Small intestine (tissue), 7 donors: ENCODE results near the gene IQGAP2. TPM values are rescaled to one million over a fixed set of nuclear protein-coding genes. Genes with fewer than 3 reads are reported as not detected.

Source experiments
- DNase-seq, 2 donors: peaks; one replicate each; pipeline versions ENCODE4 v3.0.0 to v3.0.0-alpha.2; 2013
- FAIRE-seq: peaks from 2 replicates; lab custom pipeline; 2012; peaks lifted over from hg19 to GRCh38; lab: Jason Lieb, UNC
- H3K27ac ChIP-seq, 3 donors: one replicate each; pipeline ENCODE4 v1.5.1; 2013; ENCODE audit warnings: low read length in 2 of 3, mild to moderate bottlenecking in 2 of 3, control low read depth in 1 of 3, inconsistent platforms in 1 of 3, low read depth in 1 of 3, moderate library complexity in 1 of 3
- H3K27me3 ChIP-seq, 3 donors: one replicate each; pipeline ENCODE4 v1.6.1; 2013; ENCODE audit warnings: low read length in 3 of 3, inconsistent platforms in 1 of 3; ENCODE audit not compliant: control insufficient read depth in 3 of 3, insufficient read depth in 3 of 3
- H3K36me3 ChIP-seq, 3 donors: one replicate each; pipeline ENCODE4 v1.6.1; 2013; ENCODE audit warnings: low read length in 3 of 3, inconsistent platforms in 1 of 3, low read depth in 1 of 3, mild to moderate bottlenecking in 1 of 3, moderate library complexity in 1 of 3; ENCODE audit not compliant: control insufficient read depth in 3 of 3, insufficient read depth in 2 of 3
- H3K4me1 ChIP-seq, 3 donors: one replicate each; pipeline ENCODE4 v1.6.1; 2013; ENCODE audit warnings: low read length in 2 of 3, inconsistent platforms in 1 of 3, low read depth in 1 of 3, mild to moderate bottlenecking in 1 of 3, moderate library complexity in 1 of 3; ENCODE audit not compliant: control insufficient read depth in 3 of 3, insufficient read depth in 2 of 3
- H3K4me3 ChIP-seq, 3 donors: one replicate each; pipeline ENCODE4 v1.5.1; 2013; ENCODE audit warnings: low read length in 3 of 3, control low read depth in 1 of 3, inconsistent platforms in 1 of 3, low read depth in 1 of 3, mild to moderate bottlenecking in 1 of 3, moderate library complexity in 1 of 3
- H3K9me3 ChIP-seq, 2 donors: one replicate each; pipeline ENCODE4 v1.6.1; 2013; ENCODE audit warnings: low read depth in 1 of 2, low read length in 1 of 2; ENCODE audit not compliant: control insufficient read depth in 2 of 2, insufficient read depth in 1 of 2
- WGBS, 3 donors: extraction: QIAGEN DNeasy Blood & Tissue Kit; methylation state at CpG; one replicate each; pipeline ENCODE4 v1.1.7; 2013; 5-methylcytosine and 5-hydroxymethylcytosine counted together
- polyA plus RNA-seq, 4 donors: library from polyadenylated mRNA; stranded (reverse) in 3 of 4; unstranded in 1 of 4; fragments of 200-250 nt in 3 of 4; fragments of 120-200 nt in 1 of 4; gene quantifications; one replicate each; pipeline versions ENCODE4 v1.2.1 to v1.2.3, GENCODE V29; 2013
- donor health status: healthy with polysubstance abuse.
- donor health status: control.
- donor health status: control.
- donor health status: Bipolar disorder and iron deficiency.
- donor health status: healthy.

IQGAP2 gene
- polyA plus RNA-seq, 4 donors = 13.6 to 138 (median 85.6) TPM

DNA sequence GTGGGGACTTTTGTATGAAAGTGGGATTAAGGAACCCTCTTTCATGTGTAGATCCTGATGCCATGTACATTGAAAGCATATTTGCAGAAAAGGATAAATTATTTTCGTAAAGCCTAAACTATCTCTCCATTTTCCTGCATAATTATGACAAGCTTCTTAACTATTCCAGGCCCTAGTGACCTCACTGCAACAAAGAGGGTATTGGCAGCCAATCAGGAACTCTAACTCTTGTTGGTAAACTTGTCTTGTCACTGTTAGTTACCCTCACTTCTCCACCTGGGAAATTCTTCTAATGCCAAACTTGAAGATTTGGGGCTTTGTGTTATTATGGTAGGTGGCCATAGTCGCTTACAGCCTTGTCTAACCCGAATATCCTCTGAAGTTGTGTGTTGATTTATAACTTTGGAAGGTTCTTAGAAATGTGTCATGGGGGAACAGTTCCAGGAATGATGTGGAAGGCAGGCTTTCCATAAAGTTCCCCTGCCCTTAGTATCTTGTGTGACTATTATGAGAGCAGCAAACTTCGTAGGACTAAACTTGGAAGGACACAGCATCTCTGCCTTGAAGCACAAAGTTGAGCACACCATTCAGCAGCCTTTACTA is 52.5 kb downstream of the IQGAP2 start:
- H3K27ac ChIP-seq = no peak overlapping the region
- no peak for FAIRE-seq
- H3K9me3 ChIP-seq = no peaks in the 10 kb centered on the region
- 55 to 74% (median 65%) methylated on average over 4 of the region's 4 CpGs for WGBS, 3 donors
- H3K4me3 ChIP-seq = no peak overlapping the region
- no peaks in the 10 kb centered on the region for H3K27me3 ChIP-seq
- no peaks in the 10 kb centered on the region for H3K36me3 ChIP-seq
- no peak for DNase-seq
- peaks cover 9 to 22% (median 11%) of the 10 kb centered on the region in 3 donors for H3K4me1 ChIP-seq

DNA sequence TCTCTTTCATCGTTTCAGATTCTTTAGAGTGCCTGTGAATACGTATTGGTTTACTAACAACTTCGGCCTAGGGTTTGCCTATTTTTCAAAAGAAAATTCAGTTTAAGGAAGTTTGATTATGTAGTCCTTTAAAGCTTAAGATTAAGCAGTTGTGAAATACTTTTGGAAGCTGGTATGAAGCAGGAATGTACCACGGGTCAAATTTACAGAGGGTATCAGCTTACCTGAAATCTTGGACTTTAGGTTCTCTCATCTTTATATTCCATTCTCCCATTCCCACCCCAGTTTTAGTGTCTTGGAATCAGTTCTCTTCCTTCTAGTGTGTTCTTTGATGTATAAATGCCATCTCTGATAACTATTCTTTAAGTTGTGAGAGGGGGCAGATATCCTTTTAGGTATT is 53.2 kb downstream of the IQGAP2 start:
- WGBS, 3 donors = 85 to 90% (median 86%) methylated on average over 4 of the region's 4 CpGs
- H3K9me3 ChIP-seq = no peaks in the 10 kb centered on the region
- FAIRE-seq (no peak), DNase-seq (no peak)
- H3K36me3 ChIP-seq = no peaks in the 10 kb centered on the region
- H3K4me1 ChIP-seq = peaks cover 9 to 22% (median 13%) of the 10 kb centered on the region in 3 donors
- H3K27ac ChIP-seq = no peak overlapping the region
- H3K27me3 ChIP-seq = no peaks in the 10 kb centered on the region
- no peak overlapping the region for H3K4me3 ChIP-seq

DNA sequence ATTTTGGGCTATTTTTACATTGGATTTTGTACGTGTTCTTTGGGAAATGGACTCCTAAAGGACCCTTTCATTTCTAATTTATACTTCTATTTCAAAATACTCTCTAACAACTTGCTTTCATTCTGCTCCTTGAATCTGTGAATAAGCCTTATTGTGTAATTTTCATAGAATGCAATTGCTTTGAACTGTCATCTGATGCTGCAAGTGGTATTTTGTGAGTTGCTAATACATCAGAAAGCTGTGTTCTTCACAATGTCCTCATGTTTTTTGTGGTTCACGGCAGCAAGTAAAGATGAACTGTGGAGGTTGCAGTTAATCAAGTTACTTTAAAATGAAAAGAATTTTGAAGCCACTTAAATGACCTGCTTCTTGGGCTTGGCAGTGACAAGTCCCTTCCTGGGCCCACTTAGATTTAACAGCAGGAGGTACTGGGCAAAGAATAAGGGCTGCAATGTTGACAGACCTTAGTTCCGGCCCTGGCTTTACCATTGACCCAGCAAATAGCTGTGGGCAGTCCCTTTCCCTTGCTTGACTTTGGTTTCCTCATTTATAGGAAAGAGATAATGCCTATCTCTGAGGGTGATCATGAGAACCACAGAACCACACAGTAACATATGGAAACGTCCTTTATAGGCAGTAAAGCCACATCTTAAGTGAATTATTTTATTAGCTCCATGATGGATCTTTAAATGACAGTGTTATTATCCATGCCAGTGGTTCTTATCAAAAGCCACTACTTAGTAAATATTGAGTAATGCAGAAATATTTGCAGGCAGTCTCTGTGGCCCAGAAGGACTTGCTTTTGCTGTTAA is 54.8 kb downstream of the IQGAP2 start:
- H3K4me3 ChIP-seq = no peak overlapping the region

GRCh38 chr5:76458486-76458830 is 55.4 kb downstream of the IQGAP2 start:
- H3K4me3 ChIP-seq = no peak overlapping the region
- H3K27ac ChIP-seq = peak overlapping the region in 2 of 3 donors; percentile 67 to 70
- H3K27me3 ChIP-seq = no peaks in the 10 kb centered on the region
- H3K4me1 ChIP-seq = peaks cover 9 to 34% (median 17%) of the 10 kb centered on the region in 3 donors
- no peaks in the 10 kb centered on the region for H3K36me3 ChIP-seq
- no peak for FAIRE-seq
- peak; percentile 48 to 84 for DNase-seq
- WGBS, 3 donors = 13 to 65% (median 34%) methylated on average over 1 of the region's 1 CpG
- H3K9me3 ChIP-seq = no peaks in the 10 kb centered on the region

More for the DNA sequence above, 54.8 kb downstream of the IQGAP2 start:
- FAIRE-seq = no peak
- H3K36me3 ChIP-seq = no peaks in the 10 kb centered on the region
- peaks cover 9 to 31% (median 17%) of the 10 kb centered on the region in 3 donors for H3K4me1 ChIP-seq
- no peaks in the 10 kb centered on the region for H3K27me3 ChIP-seq
- no peaks in the 10 kb centered on the region for H3K9me3 ChIP-seq
- 51 to 57% (median 51%) methylated on average over 4 of the region's 4 CpGs for WGBS, 3 donors
- peak overlapping the region; percentile 59 to 70 (median 67) for H3K27ac ChIP-seq
- peak; percentile 39 to 49 for DNase-seq

- Histone ChIP-seq H3K4me1 (peaks cover 9 to 34% (median 15%) of the 10 kb centered on the region in 3 donors), H3K4me3 (no peak overlapping the region), H3K27me3 (no peaks in the 10 kb centered on the region), H3K36me3 (no peaks in the 10 kb centered on the region), H3K27ac (no peak overlapping the region), H3K9me3 (no peaks in the 10 kb centered on the region)
- 80 to 88% (median 86%) methylated on average over 3 of the region's 3 CpGs for WGBS, 3 donors
- FAIRE-seq = no peak
- DNase-seq = no peak
Observed at GRCh38 chr5:76460104-76460503, 57.0 kb downstream of the IQGAP2 start.

DNA sequence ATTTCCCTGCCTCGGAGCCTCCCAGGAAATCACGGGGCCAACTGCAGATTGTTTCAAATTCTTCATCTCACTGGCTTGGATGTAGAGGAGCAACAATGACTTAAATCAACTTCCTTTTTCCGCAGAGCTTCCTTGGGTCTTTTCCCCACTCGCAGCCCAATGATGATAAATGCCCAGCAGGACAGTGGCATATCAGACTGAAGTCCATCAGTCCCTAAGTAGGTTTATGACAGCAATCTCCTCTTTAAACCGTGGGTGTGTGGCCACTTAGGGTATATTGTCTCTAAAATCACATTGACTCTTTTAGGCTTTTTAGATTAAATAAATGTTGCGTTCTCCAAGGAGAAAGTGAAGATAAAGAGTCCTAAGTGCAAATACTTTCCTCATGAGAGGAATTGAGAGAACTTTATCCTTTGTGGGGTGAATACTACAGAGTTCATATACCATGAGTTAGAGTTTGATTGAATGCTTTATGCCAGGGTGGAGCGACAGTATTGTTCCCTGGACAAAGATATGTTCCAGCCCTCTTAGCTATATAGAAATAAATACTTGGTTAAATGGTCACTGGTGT is 59.1 kb downstream of the IQGAP2 start:
- Histone ChIP-seq H3K27me3 (no peaks in the 10 kb centered on the region), H3K4me3 (no peak overlapping the region), H3K27ac (peak overlapping the region in 1 of 3 donors; percentile 27), H3K9me3 (no peaks in the 10 kb centered on the region), H3K4me1 (peaks cover 9 to 34% (median 15%) of the 10 kb centered on the region in 3 donors), H3K36me3 (no peaks in the 10 kb centered on the region)
- peak; percentile 66 to 93 for DNase-seq
- 26 to 64% (median 50%) methylated on average over 7 of the region's 7 CpGs for WGBS, 3 donors
- FAIRE-seq = peak; percentile 10

DNA sequence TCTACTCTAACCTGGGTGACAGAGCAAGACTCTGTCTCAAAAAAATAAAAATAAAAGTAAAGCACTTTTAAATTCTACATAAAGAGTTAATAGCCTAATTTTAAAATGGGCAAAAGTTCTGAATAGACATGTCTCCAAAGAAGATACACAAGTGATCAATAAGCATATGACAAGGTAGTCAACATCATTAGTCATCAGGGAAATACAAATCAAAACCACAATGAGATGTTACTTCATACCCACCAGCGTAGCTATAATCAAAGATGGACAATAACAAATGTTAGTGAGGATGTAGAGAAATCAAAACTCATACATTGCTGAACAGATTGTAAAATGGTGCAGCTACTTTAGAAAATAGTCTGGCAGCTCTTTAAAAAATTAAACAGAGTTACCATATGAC is 64.1 kb downstream of the IQGAP2 start:
- DNase-seq (no peak), FAIRE-seq (no peak)
- Histone ChIP-seq H3K4me1 (peaks cover 3 to 10% (median 4%) of the 10 kb centered on the region in 3 donors), H3K9me3 (no peaks in the 10 kb centered on the region), H3K27ac (no peak overlapping the region), H3K27me3 (no peaks in the 10 kb centered on the region), H3K36me3 (no peaks in the 10 kb centered on the region), H3K4me3 (no peak overlapping the region)
- WGBS, 3 donors = 85 to 91% (median 86%) methylated on average over 1 of the region's 1 CpG

- FAIRE-seq (no peak), DNase-seq (no peak)
- Histone ChIP-seq H3K27me3 (no peaks in the 10 kb centered on the region), H3K4me3 (no peak overlapping the region), H3K9me3 (no peaks in the 10 kb centered on the region), H3K4me1 (peaks cover 0 to 7% (median 4%) of the 10 kb centered on the region in 3 donors), H3K27ac (no peak overlapping the region), H3K36me3 (no peaks in the 10 kb centered on the region)
- WGBS, 3 donors = 91 to 95% (median 91%) methylated on average over 12 of the region's 12 CpGs
Observed at GRCh38 chr5:76468635-76469425, 65.7 kb downstream of the IQGAP2 start.
